Right renal pelvis (tissue), 4 donors: Measurements from ENCODE around the gene INTS11. TPM values are rescaled to one million over a fixed set of nuclear protein-coding genes. Genes with fewer than 3 reads are reported as not detected.

Experiments
- DNase-seq, 4 donors: peaks; one replicate each; pipeline ENCODE4 v3.0.0-alpha.2; 2013; ENCODE audit warnings: low read depth in 4 of 4, low spot score in 3 of 4, missing footprints in 1 of 4
- polyA plus RNA-seq, 4 donors: library from polyadenylated mRNA; unstranded; fragments of 120-200 nt; gene quantifications; one replicate each; pipeline ENCODE4 v1.2.1, GENCODE V29; 2013; ENCODE audit not compliant: insufficient read length in 4 of 4

The INTS11 gene
- polyA plus RNA-seq, 4 donors = 104 to 117 (median 110) TPM

DNA sequence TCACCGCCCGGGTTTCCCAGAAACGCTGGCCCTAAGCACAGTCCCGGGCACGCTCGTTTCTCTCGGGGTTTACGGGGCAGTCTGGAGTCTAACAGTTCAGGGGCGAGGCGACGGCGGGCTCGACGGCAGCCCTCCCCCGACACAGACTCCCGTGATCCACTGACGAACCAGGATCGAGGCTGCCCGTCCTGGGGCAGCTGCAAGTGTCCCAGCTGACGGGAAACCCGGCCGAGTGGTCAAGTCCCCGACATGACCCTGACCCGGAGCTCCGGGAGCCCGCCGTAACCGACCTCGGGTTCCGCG is 51.3 kb downstream of the INTS11 start:
- no peak for DNase-seq

GRCh38 chr1:1272341-1273208 is 51.9 kb downstream of the INTS11 start:
- DNase-seq = no peak

DNA sequence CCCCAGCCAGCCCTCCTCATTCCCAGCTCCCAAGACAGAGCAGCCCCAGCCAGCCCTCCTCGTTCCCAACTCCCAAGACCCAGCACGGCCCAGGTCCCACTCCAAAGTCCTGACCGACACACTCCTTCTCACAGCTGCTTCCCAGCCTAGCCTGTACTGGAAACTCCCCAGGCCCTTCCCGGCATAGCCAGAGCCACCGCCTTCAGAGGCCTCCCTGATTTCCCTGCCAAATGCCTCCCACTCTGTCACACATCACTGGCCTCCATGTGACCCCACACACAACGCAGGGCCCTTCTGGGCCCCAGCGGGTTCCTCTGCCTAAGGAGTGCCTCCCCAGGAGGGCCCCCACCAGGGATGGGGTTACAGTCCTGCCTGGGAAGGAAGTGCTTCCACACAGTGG is 53.6 kb downstream of the INTS11 start:
- no peak for DNase-seq

- no peak for DNase-seq
Observed at GRCh38 chr1:1268284-1268682, 56.2 kb downstream of the INTS11 start.

DNA sequence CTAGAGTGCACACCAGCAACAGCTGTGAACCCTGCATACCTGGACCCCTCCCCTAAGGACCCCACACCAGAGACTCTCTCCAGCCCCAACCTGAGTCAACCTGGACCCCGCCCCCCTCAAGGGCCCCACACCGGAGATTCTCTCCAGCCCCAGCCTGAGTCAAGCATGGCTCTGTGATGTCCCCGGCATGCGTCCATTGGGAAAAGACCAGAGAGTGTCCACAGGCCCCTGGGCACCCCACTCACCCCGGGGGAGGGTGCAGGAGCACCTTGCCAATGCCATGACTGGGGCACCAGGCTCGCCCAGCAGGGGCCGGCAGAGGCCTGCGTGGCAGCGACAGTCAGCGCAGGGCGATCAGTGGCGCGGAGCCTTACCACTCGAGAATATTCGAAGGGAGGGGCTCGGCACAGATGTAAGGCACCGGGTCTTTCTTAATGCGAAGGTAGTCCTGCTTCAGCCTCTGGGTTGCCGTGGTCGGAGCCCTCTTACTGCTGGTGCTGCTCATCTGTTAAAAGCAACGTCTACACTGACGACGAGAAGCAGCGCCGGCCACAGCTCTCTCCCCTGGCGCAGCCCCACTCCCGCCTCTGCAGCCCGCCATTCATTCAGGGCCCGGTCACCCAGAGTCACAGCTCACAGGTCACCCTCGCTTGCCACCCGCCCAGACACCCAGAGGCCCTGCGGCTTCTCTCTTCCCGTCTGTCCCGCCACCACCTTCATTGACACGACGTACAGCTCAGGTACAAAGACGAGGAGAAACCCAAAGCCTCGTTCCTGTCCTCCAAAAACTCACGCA is 56.8 kb downstream of the INTS11 start:
- DNase-seq = no peak

DNA sequence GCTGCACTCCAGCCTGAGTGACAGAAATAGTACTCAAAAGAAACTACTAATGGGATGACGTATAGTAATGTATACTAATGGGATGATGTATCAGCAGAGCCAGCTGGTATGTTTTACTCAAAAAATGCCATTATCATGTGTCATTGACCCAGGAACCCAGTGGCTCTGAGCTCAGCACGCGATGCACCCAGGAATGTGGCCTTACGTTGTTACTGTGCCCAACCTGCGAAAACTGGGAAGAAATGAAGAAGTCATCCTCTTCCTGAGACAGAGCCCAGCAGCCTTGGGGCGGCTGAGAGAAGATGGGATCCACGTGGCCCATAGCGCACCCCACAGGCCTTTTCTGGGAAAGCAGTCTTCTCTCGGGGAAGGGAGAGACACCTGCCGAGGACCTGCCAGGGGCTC is 59.6 kb downstream of the INTS11 start:
- no peak for DNase-seq

- DNase-seq = no peak
Observed at GRCh38 chr1:1264026-1264425, 60.4 kb downstream of the INTS11 start.

DNA sequence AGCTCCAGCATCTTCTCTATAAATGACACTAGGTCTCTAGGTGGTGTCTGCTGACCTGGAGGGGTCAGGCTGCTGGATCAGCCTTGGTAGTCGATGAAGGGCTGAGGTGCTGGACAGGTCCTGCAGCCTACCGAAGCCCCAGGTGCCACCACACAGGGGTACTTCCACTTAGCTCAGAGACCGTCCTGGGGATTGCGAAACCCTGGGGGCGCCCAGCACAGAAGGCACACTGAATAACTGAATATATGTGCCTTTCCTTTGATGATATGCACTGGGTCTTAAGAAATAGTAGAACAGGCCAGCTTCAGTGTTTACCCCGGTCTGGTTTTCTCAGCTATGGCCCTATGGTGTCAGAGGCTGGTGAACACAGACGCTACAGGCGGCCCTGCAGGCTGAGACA is 61.7 kb downstream of the INTS11 start:
- DNase-seq = no peak

- no peak for DNase-seq
Observed at GRCh38 chr1:1262071-1262470, 62.4 kb downstream of the INTS11 start.

Other genes with a start within 250 kb of the INTS11 start
- 10 to 100 TPM in 1 of 4 donors, 1 to 10 TPM in 3; 7.9 to 14.8 (median 9.5) TPM for gene C1orf159, start 208.6 kb downstream of the INTS11 start, polyA plus RNA-seq
- under 1 TPM; 0.33 to 0.83 (median 0.63) TPM for gene TTLL10, start 150.8 kb downstream of the INTS11 start, polyA plus RNA-seq
- gene TNFRSF18, start 118.1 kb downstream of the INTS11 start, polyA plus RNA-seq = 1 to 10 TPM in 1 of 4 donors, under 1 TPM in 2, not detected in 1; 0.29 to 1.1 (median 0.67) TPM
- gene TNFRSF4, start 110.5 kb downstream of the INTS11 start, polyA plus RNA-seq = 1 to 10 TPM; 1.6 to 2.5 (median 2.2) TPM
- 100 to 1,000 TPM; 115 to 137 (median 133) TPM for gene SDF4, start 92.7 kb downstream of the INTS11 start, polyA plus RNA-seq
- gene B3GALT6, start 92.4 kb downstream of the INTS11 start, polyA plus RNA-seq = 10 to 100 TPM; 18.0 to 28.4 (median 20.6) TPM
- 10 to 100 TPM in 2 of 4 donors, 1 to 10 TPM in 2; 9.0 to 20.6 (median 9.9) TPM for gene C1QTNF12, start 77.9 kb downstream of the INTS11 start, polyA plus RNA-seq
- gene UBE2J2, start 50.8 kb downstream of the INTS11 start, polyA plus RNA-seq = 10 to 100 TPM; 47.7 to 57.5 (median 52.6) TPM
- 1 to 10 TPM; 4.2 to 8.5 (median 4.9) TPM for gene SCNN1D, start 44.2 kb downstream of the INTS11 start, polyA plus RNA-seq
- gene ACAP3, start 16.7 kb downstream of the INTS11 start, polyA plus RNA-seq = 10 to 100 TPM; 21.7 to 38.7 (median 24.4) TPM
- 10 to 100 TPM in 1 of 4 donors, 1 to 10 TPM in 3; 6.5 to 12.2 (median 7.2) TPM for gene PUSL1, start 16.1 kb downstream of the INTS11 start, polyA plus RNA-seq
- gene CPTP, start 142 bp upstream of the INTS11 start, polyA plus RNA-seq = 10 to 100 TPM; 11.6 to 20.7 (median 14.5) TPM
- under 1 TPM; 0.22 to 0.56 (median 0.33) TPM for gene TAS1R3, start 6.6 kb upstream of the INTS11 start, polyA plus RNA-seq
- 10 to 100 TPM; 27.0 to 56.4 (median 28.5) TPM for gene DVL1, start 24.8 kb upstream of the INTS11 start, polyA plus RNA-seq
- gene MXRA8, start 33.9 kb upstream of the INTS11 start, polyA plus RNA-seq = 100 to 1,000 TPM; 177 to 242 (median 190) TPM
- gene AURKAIP1, start 50.5 kb upstream of the INTS11 start, polyA plus RNA-seq = 100 to 1,000 TPM in 1 of 4 donors, 10 to 100 TPM in 3; 63.0 to 110 (median 64.3) TPM
- 100 to 1,000 TPM; 232 to 273 (median 238) TPM for gene CCNL2, start 74.7 kb upstream of the INTS11 start, polyA plus RNA-seq
- gene MRPL20, start 82.6 kb upstream of the INTS11 start, polyA plus RNA-seq = 100 to 1,000 TPM; 110 to 137 (median 115) TPM
- gene ANKRD65, start 96.6 kb upstream of the INTS11 start, polyA plus RNA-seq = 10 to 100 TPM in 2 of 4 donors, 1 to 10 TPM in 2; 6.6 to 19.9 (median 11.9) TPM
- 10 to 100 TPM; 53.9 to 92.3 (median 63.1) TPM for gene VWA1, start 111.0 kb upstream of the INTS11 start, polyA plus RNA-seq
- gene ATAD3C, start 125.0 kb upstream of the INTS11 start, polyA plus RNA-seq = 1 to 10 TPM; 1.4 to 3.1 (median 3.1) TPM
- gene ATAD3B, start 147.1 kb upstream of the INTS11 start, polyA plus RNA-seq = 10 to 100 TPM in 2 of 4 donors, 1 to 10 TPM in 2; 9.1 to 15.9 (median 12.4) TPM
- 10 to 100 TPM; 20.2 to 25.6 (median 21.4) TPM for gene ATAD3A, start 187.5 kb upstream of the INTS11 start, polyA plus RNA-seq
- gene TMEM240, start 216.0 kb upstream of the INTS11 start, polyA plus RNA-seq = 1 to 10 TPM; 4.4 to 9.2 (median 4.9) TPM